Vagina (tissue), 2 donors: ENCODE measurements around the gene LACTBL1. TPM values are rescaled to one million over a fixed set of nuclear protein-coding genes. Genes with fewer than 3 reads are reported as not detected.
"Not testable (repeated sequence)": the region's sequence is repeated elsewhere in the genome, so short reads cannot be mapped to it uniquely, and the experiment has no call there.

Source experiments
- DNase-seq, 2 donors: peaks; one replicate each; pipeline ENCODE4 v3.0.0-alpha.2; 2017; ENCODE audit errors: extremely low spot score in 2 of 2
- H3K27ac ChIP-seq: fragments of 200-600 bp; sonication (generic); one replicate; pipeline ENCODE4 v1.5.1; 2019
- H3K27me3 ChIP-seq: fragments of 200-600 bp; sonication (generic); one replicate; pipeline ENCODE4 v1.5.1; 2019
- H3K36me3 ChIP-seq, 2 donors: fragments of 200-600 bp; sonication (generic); one replicate each; pipeline ENCODE4 v1.5.1; 2017 to 2019
- H3K4me1 ChIP-seq: fragments of 200-600 bp; sonication (generic); one replicate; pipeline ENCODE4 v1.5.1; 2019
- H3K4me3 ChIP-seq, 2 donors: fragments of 200-600 bp; sonication (generic); 1 replicate in 1 of 2; 2 replicates in 1 of 2; pipeline ENCODE4 v1.5.1; 2016 to 2019
- H3K9me3 ChIP-seq: fragments of 200-600 bp; sonication (generic); one replicate; pipeline ENCODE4 v1.5.1; 2019
- POLR2A ChIP-seq, 2 donors: fragments of 450-650 bp; IDR thresholded peaks; one replicate each; pipeline ENCODE4 v1.6.1; 2017; ENCODE audit warnings: antibody characterized with exemption in 2 of 2, mild to moderate bottlenecking in 2 of 2, moderate library complexity in 2 of 2
- POLR2AphosphoS5 ChIP-seq, 2 donors: sonication (generic); formaldehyde crosslinking; IDR thresholded peaks; one replicate each; pipeline ENCODE4 v1.9.0; 2017; ENCODE audit warnings: antibody characterized with exemption in 2 of 2, mild to moderate bottlenecking in 2 of 2, low read depth in 1 of 2; ENCODE audit not compliant: insufficient read depth in 1 of 2
- intact Hi-C: fragments of 100-400 bp; cut with DNase I; formaldehyde crosslinking; loops from one replicate; pipeline ENCODE4 v1.15.1; 2023
- total RNA-seq: library from RNA; depleted of rRNA; stranded (reverse); fragments of >200 nt; gene quantifications from one replicate; pipeline ENCODE4 v1.2.3, GENCODE V29; 2016
- TF ChIP-seq, protein P1 (sequence below), 3 experiments: fragments of 450-650 bp in 2 of 3; fragments of 200-600 bp in 1 of 3; sonication (generic) in 1 of 3; IDR thresholded peaks; one replicate each; pipeline ENCODE4 v1.5.1; 2017 to 2019; ENCODE audit warnings: antibody characterized with exemption in 3 of 3, mild to moderate bottlenecking in 2 of 3, moderate library complexity in 2 of 3

LACTBL1 gene
- total RNA-seq, 1 donor from 2014 or later: not detected

DNA sequence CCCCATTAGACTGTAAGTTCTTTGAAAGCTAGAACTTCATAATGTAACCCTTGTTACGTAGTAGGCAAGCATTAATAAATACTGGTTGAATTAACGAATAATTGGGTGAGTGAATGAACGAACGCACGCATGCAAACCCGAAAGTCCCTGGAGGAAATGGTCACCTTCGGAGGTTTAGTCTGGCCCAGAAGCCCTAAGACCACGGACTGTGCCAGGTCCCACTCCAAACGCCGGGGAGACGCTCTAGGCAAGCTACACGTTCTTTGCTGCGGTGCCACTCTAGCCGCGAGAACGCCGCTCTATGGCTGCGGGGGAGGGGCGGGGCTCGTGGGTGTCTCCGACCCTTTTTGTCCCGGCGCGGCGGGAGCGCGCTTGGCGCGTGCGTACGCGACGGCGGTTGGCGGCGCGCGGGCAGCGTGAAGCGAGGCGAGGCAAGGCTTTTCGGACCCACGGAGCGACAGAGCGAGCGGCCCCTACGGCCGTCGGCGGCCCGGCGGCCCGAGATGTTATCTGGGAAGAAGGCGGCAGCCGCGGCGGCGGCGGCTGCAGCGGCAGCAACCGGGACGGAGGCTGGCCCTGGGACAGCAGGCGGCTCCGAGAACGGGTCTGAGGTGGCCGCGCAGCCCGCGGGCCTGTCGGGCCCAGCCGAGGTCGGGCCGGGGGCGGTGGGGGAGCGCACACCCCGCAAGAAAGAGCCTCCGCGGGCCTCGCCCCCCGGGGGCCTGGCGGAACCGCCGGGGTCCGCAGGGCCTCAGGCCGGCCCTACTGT is 46.6 kb upstream of the LACTBL1 start, which contains the start of gene KDM1A:
Gene KDM1A (plus strand): TSS at position 375 of the 769 bp plus-strand sequence. CDS start 129 bp downstream, at position 504.
- DNase-seq: peak in 1 of 2 donors; percentile 93
- TF ChIP-seq POLR2A (IDR thresholded peaks at IDR 0.05) (peak in 1 of 2 donors; percentile 83), POLR2AphosphoS5 (IDR thresholded peaks at IDR 0.05; ENCODE audit: insufficient read depth in 1 of 2, low read depth in 1 of 2) (peak; percentile 85 to 94)
- TF ChIP-seq, protein P1, sequence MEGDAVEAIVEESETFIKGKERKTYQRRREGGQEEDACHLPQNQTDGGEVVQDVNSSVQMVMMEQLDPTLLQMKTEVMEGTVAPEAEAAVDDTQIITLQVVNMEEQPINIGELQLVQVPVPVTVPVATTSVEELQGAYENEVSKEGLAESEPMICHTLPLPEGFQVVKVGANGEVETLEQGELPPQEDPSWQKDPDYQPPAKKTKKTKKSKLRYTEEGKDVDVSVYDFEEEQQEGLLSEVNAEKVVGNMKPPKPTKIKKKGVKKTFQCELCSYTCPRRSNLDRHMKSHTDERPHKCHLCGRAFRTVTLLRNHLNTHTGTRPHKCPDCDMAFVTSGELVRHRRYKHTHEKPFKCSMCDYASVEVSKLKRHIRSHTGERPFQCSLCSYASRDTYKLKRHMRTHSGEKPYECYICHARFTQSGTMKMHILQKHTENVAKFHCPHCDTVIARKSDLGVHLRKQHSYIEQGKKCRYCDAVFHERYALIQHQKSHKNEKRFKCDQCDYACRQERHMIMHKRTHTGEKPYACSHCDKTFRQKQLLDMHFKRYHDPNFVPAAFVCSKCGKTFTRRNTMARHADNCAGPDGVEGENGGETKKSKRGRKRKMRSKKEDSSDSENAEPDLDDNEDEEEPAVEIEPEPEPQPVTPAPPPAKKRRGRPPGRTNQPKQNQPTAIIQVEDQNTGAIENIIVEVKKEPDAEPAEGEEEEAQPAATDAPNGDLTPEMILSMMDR (IDR thresholded peaks at IDR 0.05): no peak

DNA sequence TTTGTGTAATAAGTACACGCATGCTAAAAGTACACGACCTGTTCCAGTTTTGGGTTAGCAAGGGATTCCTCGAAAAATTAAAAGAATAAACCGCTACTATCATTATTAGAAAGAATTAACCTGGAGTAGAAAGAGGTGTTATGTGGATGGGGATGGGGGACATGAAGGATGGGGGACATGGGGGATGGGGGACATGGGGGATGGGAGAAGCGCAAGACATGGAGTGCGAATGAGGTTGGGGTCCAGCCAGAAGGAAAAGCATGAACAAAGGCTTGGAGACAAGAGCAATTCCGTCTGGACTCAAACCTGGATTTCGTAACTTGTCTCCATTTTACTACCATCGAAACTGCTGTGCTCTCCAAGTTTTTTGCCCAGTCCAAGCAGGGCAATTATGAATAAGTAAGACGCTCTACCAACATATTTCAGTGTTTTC is 46.0 kb upstream of the LACTBL1 start:
- Histone ChIP-seq H3K4me1 (peaks cover 23% of the 10 kb centered on the region), H3K4me3 (peak overlapping the region; percentile 80 to 93), H3K36me3 (no peaks in the 10 kb centered on the region), H3K27me3 (no peaks in the 10 kb centered on the region), H3K9me3 (no peaks in the 10 kb centered on the region), H3K27ac (peak overlapping the region; percentile 83)
- no peak for DNase-seq
- TF ChIP-seq, protein P1 (IDR thresholded peaks at IDR 0.05): no peak
- TF ChIP-seq POLR2AphosphoS5 (IDR thresholded peaks at IDR 0.05; ENCODE audit: insufficient read depth in 1 of 2, low read depth in 1 of 2): no peak
- no peak for TF ChIP-seq POLR2A (IDR thresholded peaks at IDR 0.05)
- intact Hi-C loops: no loop called here

More for the DNA sequence above, 46.6 kb upstream of the LACTBL1 start, which contains the start of gene KDM1A:
- H3K9me3 ChIP-seq: no peaks in the 10 kb centered on the region
- no peaks in the 10 kb centered on the region for H3K27me3 ChIP-seq
- H3K36me3 ChIP-seq: no peaks in the 10 kb centered on the region
- intact Hi-C loops: no loop called here
- H3K4me3 ChIP-seq: peak within 1 kb of the TSS; percentile 80 to 93
- peak within 1 kb of the TSS; percentile 83 for H3K27ac ChIP-seq
- peaks cover 23% of the 10 kb centered on the region for H3K4me1 ChIP-seq

DNA sequence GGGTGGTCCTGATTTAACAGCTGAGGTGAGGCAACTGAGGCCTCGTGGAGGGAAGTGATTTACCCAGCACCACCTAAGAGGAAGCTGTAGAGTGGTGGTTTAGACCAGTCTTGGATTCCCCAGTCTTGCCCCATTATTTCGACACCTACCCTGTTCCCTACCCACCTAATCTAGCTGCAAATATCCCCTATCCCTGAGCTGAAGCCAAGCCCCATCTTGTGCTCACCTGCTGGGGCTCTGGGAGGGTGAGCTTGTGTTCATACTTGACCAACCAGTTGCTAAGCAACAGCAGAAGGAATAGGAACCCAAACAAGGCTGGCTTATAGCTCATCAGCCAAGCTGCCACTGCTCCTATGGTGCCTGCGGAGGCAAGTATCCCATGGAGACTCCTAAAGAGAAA is 41.0 kb upstream of the LACTBL1 start:
- no peaks in the 10 kb centered on the region for H3K9me3 ChIP-seq
- H3K4me1 ChIP-seq: peaks cover 7% of the 10 kb centered on the region
- H3K36me3 ChIP-seq: no peaks in the 10 kb centered on the region
- TF ChIP-seq, protein P1 (IDR thresholded peaks at IDR 0.05): no peak
- TF ChIP-seq POLR2AphosphoS5 (IDR thresholded peaks at IDR 0.05; ENCODE audit: insufficient read depth in 1 of 2, low read depth in 1 of 2): no peak
- no peak for TF ChIP-seq POLR2A (IDR thresholded peaks at IDR 0.05)
- no peak overlapping the region for H3K27ac ChIP-seq
- no peak overlapping the region for H3K4me3 ChIP-seq
- no peaks in the 10 kb centered on the region for H3K27me3 ChIP-seq
- no peak for DNase-seq
- intact Hi-C loops: no loop called here

DNA sequence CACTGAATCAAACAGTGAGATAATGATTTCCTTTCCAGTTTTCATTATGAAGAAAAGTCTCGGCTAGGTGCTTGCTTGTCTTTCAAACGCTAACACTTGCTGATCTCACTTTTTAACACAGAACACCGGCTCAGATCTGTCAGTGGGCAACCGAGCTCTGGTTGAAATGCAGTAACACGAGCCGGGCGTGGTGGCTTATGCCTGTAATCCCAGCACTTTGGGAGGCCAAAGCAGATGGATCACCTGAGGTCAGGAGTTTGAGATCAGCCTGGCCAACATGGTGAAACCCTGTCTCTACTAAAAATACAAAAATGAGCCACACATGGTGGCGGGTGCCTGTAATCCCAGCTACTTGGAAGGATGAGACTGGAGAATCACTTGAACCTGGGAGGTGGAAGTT is 37.4 kb upstream of the LACTBL1 start:
- DNase-seq: peak in 1 of 2 donors; percentile 8
- H3K27me3 ChIP-seq, H3K4me3 ChIP-seq, H3K9me3 ChIP-seq, H3K27ac ChIP-seq, H3K4me1 ChIP-seq, H3K36me3 ChIP-seq, intact Hi-C loops: not testable (repeated sequence)

DNA sequence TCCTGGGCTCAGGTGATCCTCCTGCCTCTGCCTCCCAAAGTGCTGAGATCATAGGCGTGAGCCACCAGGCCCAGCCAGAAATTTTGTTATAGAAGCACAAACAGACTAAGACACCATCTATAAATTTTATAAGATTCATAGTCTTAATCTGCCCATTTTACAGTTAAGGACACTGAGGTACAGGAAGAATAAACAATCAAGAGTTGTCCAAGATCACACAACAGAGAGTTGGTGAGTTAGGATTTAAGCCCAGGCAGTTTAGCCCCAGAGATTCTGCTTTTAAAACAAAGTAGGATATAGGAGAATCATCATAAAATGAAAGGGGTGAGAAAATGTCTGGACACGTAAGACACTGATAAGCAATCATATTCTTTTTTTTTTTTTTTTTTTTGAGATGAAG is 36.2 kb upstream of the LACTBL1 start:
- Histone ChIP-seq H3K27me3 (no peaks in the 10 kb centered on the region), H3K9me3 (no peaks in the 10 kb centered on the region), H3K27ac (no peak overlapping the region), H3K4me3 (no peak overlapping the region), H3K4me1 (no peaks in the 10 kb centered on the region), H3K36me3 (no peaks in the 10 kb centered on the region)
- intact Hi-C loops: no loop called here
- no peak for TF ChIP-seq POLR2AphosphoS5 (IDR thresholded peaks at IDR 0.05; ENCODE audit: insufficient read depth in 1 of 2, low read depth in 1 of 2)
- no peak for TF ChIP-seq POLR2A (IDR thresholded peaks at IDR 0.05)
- TF ChIP-seq, protein P1 (IDR thresholded peaks at IDR 0.05): no peak
- DNase-seq: no peak
